Muscle of back (tissue), 11 donors: ENCODE measurements around the gene ST6GALNAC6. TPM values are rescaled to one million over a fixed set of nuclear protein-coding genes. Genes with fewer than 3 reads are reported as not detected.

Experiments used
- DNase-seq, 3 donors: peaks; one replicate each; pipeline versions ENCODE4 v3.0.0 to v3.0.0-alpha.2; 2013
- polyA plus RNA-seq, 10 donors: library from polyadenylated mRNA; unstranded; fragments of 120-200 nt; gene quantifications; one replicate each; pipeline ENCODE4 v1.2.1, GENCODE V29; 2013; ENCODE audit not compliant: insufficient read length in 10 of 10

The ST6GALNAC6 gene
- polyA plus RNA-seq, 10 donors, result 40.4 to 58.5 (median 46.6) TPM

DNA sequence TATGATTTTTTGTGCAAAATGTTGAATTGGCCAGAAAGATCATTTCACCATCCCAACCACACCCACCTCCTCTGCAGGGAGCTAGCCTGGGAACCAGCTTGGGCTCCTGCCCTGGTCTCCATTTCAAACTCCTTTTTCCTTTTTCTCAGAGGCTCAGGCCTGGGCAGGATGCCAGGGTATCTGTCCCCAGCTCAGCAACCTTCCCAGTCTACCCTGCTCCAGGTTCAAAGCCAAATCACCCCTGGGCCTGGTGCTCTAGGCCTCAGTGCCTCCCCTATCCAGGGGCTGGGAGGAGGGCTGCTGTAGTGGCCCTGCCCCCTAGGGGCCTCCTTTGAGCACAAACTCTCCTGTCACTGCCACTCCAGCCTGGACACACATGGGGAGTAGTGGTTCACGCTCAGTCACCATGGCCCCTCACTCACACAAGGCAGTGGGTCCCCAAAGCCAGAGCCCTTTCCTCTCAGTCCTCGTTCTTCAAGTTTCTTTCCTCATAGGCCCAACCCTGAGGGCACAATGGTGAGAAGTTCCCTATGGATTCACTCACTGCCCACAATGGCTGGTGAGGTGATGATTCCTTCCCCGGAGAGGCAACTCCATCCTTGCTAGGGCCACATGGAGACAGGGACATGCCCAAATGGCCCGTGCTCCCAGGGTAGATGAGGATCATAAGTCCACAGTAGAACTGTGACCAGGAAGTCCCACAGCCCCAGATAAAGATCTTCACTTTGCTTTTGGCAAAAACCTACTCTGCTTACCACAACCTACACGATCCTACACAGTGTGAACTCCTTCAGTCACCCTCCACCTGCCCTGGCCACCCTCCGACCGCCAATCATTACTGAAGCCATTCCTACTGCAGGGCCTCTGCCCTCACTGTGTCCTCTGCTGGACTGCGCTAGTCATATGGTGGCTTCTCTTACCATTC, 19.0 kb upstream of the ST6GALNAC6 start:
- no peak for DNase-seq

DNA sequence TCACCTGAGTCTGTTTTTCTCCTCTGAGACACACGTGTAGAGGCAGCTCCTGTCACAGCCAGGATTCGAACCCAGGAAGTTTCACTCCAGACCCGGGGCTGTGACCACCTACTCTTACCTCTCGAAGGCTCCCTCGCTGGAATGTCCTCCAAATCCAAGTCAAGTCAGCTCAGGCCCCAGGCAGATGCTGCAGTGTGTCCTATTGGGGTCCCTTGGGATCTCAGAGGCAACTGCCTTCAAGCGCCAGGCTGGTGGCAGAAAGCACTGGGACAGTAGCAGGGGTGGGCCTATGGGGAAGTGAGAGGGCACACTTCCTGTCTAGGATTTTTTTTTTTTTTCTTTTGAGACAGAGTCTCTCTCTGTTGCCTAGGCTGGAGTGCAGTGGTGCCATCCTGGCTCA, 18.2 kb upstream of the ST6GALNAC6 start:
- DNase-seq, result no peak

DNA sequence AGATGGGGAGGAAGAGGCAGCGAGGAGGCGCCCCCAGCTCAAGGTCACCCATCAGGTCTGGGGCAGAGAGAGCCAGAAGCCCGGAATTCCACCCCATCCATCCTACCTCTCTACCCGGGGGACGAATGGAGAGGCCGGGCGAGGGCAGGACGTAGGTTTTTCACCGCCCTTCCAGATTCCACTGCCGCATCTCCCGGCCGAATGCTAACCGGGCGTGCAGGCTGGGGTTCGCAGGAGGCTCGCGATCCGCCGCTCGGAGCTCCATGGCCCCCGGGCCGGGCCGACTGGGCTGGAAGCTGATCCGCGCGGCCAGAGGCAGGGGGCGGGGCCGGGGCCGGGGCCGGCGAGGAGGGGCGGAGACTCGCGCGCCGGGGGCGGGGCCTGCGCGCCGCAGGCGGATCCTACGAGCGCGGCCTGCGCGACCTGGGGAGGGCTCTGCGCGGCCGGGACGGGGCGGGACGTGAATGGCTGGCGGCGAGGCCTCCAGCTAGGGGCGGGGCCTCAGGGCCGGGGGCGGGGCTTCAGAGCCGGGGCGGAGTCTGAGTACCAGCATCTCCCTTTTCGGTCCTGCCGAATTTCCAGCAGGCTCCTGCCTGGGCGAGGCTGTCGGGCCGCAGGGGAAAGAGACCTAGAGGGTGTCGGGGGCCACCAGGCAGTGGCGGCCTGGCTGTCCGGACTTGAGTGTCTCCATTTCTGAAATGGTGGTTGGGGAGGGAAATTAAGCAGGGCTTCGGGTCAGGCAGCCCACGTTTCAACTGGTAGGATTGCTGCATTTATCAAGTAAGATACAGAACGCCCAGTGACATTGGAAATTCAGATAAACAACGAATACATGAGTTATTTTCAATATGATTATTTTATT, 17.5 kb upstream of the ST6GALNAC6 start, which contains the start of gene ST6GALNAC4:
Gene ST6GALNAC4, minus strand, starts transcription at position 322 of the 862 bp plus-strand sequence. CDS start 622 bp downstream, outside the sequence.
- peak; percentile 91 to 95 (median 95) for DNase-seq

- DNase-seq, result no peak
Observed at GRCh38 chr9:127915801-127916719, 16.7 kb upstream of the ST6GALNAC6 start.

DNA sequence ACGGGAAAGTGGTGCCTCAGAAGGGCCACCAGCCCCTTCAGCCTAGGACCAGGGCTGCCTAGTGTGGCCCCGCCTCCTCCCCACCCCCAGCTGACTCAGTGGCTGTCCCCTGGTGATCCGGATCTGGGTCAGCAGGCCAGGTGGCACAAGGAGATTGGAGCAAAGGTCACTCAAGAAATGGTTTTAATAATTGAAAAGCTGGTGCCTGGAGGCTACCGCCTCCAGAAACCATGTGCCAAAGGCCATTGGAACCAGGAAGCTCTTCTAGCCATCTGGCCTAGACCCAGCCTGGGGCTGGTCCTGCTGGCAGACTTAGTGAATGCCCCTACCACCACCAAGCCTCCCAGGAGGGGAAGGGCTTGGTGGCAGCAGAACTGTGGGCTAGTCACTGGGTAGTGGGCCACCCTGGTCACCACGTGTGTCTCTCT, 15.9 kb upstream of the ST6GALNAC6 start:
- no peak for DNase-seq

DNA sequence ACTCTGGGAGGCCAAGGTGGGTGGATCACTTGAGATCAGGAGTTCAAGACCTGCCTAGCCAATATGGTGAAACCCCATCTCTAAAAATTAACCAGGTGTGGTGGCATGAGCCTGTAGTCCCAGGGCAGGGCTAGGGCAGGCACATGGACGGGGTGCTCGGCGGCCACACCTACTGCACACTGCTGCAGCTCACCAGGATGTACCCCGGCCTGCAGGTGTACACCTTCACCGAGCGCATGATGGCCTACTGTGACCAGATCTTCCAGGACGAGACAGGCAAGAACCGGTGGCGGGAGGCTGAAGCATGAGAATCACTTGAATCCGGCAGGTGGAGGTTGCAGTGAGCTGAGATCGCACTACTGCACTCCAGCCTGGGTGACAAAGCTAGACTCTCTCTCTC, 14.3 kb upstream of the ST6GALNAC6 start:
- DNase-seq, result no peak

DNA sequence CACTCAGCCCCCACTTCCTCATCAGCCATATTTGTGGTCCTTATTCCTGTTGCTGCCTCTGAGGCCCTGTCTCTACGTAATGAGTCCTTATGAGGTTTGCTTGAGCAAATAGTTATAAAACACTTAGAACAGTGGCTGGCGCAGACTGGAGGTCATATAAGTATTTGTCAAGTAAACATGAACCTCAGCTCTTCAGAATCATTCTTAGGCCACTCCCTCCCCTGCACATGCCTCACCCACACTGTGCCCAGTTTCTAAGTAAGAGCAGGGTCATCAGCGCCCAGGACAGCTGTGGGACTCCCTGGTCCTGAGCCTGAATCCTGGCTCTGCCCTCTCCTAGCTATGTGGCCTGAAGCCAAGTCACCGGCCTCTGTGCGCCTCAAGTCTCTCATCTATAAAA, 13.5 kb upstream of the ST6GALNAC6 start:
- no peak for DNase-seq

DNA sequence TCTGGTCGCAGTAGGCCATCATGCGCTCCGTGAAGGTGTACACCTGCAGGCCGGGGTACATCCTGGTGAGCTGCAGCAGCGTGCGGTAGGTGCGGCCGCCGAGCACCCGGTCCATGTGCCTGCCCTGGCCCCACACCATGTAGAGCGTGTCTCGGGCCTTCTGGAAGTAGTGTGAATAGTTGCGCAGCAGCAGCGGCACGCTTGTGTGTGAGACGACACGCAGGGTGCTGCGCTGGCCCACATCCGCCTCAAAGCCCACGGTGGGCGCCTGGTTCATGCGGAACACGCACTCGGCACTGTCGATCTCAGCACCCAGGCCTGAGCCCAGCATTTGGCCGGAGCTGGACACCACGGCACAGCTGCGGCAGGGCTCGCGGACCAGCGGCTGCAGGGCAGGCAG, 12.9 kb upstream of the ST6GALNAC6 start:
- DNase-seq, result no peak

DNA sequence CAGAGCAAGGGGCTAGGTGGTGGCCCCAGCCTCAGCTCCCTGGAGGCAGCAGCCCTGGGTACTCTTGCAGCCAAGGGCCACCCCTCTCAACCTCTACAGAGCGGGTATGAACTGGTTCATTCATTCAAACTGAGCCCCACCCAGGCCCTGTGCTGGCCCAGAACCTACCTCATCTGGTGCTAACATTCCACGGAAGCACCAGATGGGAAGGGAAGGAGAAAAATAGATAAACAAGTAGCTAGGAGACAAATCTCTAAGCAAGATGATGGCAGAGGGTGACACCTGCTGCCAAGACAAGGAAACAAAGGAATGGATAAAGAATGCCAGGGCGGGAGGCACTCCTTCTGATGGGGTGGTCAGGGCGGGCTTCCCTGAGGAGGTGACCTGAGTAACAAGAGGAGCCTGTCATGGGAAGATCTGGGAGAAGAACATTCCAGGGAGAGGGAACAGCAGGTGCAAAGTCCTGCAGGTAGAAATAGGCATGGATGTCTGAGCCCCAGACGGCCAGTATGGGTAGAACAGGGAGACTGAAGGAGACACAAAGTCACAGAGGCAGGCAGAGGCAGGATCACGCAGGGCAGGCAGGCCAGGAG, 11.3 kb upstream of the ST6GALNAC6 start:
- DNase-seq, result no peak

GRCh38 chr9:127909839-127910273, 10.5 kb upstream of the ST6GALNAC6 start:
- DNase-seq, result no peak

DNA sequence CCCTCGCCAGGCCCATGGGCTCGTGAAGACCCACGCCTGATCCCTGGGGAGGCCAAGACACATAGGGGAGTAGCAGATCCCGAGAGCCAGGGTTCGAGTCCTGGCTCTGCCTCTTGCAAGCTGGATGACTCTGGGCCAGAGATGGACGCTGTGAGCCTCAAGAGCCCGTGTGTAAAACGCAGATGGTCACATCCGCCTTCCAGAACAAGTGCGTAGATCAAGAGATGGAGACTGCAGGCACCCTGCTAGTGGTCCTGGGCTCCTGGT, 9.2 kb upstream of the ST6GALNAC6 start:
- no peak for DNase-seq

DNA sequence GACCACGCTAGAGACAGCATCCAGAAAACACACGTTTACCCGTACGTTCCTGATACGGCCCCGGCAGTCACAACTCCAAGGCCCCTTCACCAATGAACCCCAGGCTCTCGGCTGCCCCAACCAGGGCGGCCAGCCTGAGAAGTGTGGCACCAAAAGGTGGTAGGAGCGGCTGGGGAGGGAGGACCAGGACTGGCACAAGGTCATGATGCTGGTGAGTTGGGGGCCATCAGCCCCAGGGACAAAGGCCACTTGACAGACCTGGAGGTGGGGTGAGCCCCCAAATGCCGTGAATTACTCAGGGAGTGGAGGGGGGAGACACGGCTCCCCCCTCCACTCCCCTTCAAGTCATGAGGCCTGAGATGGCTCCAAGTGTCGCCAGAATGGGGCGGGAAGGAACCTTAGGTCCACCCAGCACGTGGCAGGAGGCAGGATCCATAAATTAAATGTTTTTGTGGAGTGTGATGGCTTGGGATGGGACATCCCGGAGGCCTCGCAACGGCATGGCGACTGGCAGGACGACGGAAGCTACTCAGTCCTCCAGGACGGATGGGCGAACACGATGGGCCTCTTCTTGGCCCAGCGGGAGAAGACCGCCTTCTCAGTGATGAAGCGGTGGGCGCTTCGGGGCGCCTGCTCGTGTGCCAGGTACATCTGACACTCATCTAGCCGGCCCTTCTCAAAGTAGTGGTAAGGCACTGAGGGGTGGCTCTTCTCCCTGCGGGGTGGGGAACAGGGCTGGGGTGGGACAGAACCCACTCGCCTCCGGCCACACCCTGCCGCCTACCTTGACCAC, 8.7 kb upstream of the ST6GALNAC6 start:
- DNase-seq, result no peak

DNA sequence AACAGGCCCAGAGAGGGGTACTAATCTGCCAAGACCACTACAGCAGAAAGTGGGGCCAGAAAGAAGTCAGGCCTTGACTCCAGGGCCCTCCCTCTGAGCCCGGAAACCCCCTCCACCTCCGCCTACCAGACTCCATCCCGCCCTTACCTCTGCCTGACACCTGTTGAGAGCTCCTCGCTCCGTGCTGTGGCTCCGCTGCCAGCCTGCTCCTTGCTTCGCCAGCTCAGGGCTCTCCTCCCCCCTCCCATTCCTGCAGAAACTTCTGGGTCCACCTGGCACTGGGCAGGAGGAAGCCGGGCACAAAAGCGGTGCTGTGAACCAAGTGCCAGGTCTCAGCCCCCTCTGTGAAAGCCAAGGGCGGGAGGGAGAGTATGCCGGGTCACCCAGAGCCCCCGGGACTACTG, 6.4 kb upstream of the ST6GALNAC6 start:
- DNase-seq, result no peak

DNA sequence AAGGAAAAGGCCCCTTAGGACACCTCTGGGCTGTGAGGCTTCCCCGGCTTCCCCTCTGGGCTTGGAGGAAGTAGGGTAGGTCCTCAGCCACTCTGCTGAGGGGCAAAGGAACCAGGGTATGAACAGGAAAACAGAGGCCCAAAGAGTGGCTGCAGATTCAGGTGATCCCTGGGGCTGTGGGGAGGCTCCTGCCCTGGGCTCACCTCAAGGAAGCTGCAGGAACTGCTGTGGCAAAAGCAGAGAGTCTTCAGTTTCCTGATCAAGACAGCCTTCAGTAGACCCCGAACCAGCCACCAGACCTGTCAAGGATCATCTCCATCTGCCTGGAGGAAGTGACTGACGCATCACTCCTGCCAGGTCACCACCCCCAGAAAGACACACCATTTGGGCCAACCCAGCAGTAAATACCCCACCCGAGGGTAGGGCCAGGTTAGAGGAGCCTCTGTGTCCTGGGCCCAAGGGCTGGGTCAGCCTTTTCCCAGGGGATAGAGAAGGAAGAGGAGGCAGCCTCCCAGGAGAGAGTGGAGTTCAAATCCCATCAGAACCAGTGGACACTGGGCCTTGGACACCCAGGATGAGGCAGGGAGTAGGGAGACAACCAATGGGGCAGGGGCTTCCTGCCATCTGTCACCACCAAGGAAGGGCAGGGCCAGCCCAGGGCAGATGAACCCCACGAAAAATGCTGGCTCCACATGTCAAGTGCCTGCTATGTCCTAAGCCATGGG, 5.8 kb upstream of the ST6GALNAC6 start:
- DNase-seq, result no peak

- peak in 1 of 3 donors; percentile 73 for DNase-seq
Observed at GRCh38 chr9:127904561-127905003, 5.2 kb upstream of the ST6GALNAC6 start.

DNA sequence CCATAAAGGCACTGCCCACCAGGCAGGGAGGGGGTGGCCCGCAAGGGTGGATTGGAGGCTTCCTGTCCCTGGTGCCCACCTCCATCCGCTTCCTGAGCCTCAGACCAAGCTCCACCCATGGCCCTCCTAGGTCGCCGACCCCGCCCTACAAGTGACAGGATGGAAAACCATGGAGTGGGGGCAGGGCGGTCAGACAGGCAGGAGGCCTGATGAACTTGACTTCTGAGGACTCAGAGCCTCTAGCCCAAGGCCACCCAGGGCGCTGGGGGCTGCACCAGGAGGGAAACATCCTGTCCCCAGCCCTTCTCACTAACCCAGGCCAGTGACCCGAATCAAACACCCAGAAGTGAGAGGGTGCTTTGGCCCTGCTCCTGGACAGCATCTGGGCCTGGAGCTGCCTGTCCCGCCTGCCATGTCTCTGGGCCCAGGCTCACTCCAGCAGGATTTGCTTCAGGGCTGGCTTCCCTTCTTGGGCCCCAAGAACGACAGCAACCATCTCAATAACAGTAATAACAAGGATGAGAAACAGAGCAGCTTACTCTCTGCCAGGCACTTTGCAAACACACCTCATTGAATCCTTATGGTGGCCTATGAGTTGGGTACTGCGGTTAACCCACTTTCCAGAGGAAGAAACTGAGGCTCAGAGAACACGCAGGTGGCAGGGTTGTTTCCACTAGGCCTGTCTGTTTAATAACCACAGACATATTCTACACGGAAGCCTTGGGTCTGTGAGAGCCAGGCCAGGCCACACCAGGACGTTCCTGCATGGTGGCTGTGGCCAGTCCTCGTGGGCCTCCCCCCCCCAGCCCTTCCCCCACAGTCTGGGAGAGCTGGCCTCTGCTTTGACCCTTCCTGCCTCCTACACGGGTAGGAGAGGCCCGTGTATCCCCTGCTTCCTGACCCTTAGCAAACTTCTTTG, 4.4 kb upstream of the ST6GALNAC6 start:
- DNase-seq, result peak in 1 of 3 donors; percentile 75

- peak in 2 of 3 donors; percentile 75 to 87 for DNase-seq
Observed at GRCh38 chr9:127898433-127899127, 823 bp downstream of the ST6GALNAC6 start.
